Upper lobe of left lung (tissue), 6 donors: ENCODE measurements around the gene HHAT. TPM values are rescaled to one million over a fixed set of nuclear protein-coding genes. Genes with fewer than 3 reads are reported as not detected.

ENCODE experiments used
- ATAC-seq, 2 donors: fragments of 200-7000 bp; cut with Tn5 transposase; one replicate each; pipeline ENCODE4 v1.9.1; 2022; ENCODE audit warnings: mild to moderate bottlenecking in 2 of 2, moderate library complexity in 2 of 2; ENCODE audit not compliant: low FRiP score in 2 of 2
- DNase-seq, 2 donors: peaks; one replicate each; pipeline ENCODE4 v3.0.0-alpha.2; 2019 to 2020
- H3K27ac ChIP-seq, 4 donors: fragments of 200-600 bp; sonication (generic); one replicate each; pipeline ENCODE4 v1.5.1; 2016 to 2019
- H3K27me3 ChIP-seq, 4 donors: fragments of 200-600 bp; sonication (generic); one replicate each; pipeline ENCODE4 v1.5.1; 2017 to 2019
- H3K36me3 ChIP-seq, 4 donors: fragments of 200-600 bp; sonication (generic); one replicate each; pipeline ENCODE4 v1.5.1; 2016 to 2019
- H3K4me1 ChIP-seq, 4 donors: fragments of 200-600 bp; sonication (generic); one replicate each; pipeline ENCODE4 v1.5.1; 2018 to 2019
- H3K4me3 ChIP-seq, 4 donors: fragments of 200-600 bp; sonication (generic); one replicate each; pipeline ENCODE4 v1.5.1; 2017 to 2019; ENCODE audit warnings: mild to moderate bottlenecking in 2 of 4, moderate library complexity in 1 of 4
- H3K9me3 ChIP-seq, 4 donors: fragments of 200-600 bp; sonication (generic); one replicate each; pipeline ENCODE4 v1.5.1; 2018 to 2019
- EP300 ChIP-seq, 4 donors: sonication (generic); formaldehyde crosslinking; IDR thresholded peaks; one replicate each; pipeline ENCODE4 v1.5.1; 2017; ENCODE audit warnings: antibody characterized with exemption in 4 of 4, control low read depth in 2 of 4
- POLR2A ChIP-seq, 4 donors: fragments of 450-650 bp; IDR thresholded peaks; one replicate each; pipeline ENCODE4 v1.5.1; 2016 to 2017; ENCODE audit warnings: antibody characterized with exemption in 4 of 4, mild to moderate bottlenecking in 2 of 4
- POLR2AphosphoS5 ChIP-seq, 2 donors: sonication (generic); formaldehyde crosslinking; IDR thresholded peaks; one replicate each; pipeline ENCODE4 v1.5.1; 2017; ENCODE audit warnings: antibody characterized with exemption in 2 of 2
- WGBS, 2 donors: methylation state at CpG; one replicate each; pipeline ENCODE4 v1.1.5; 2017 to 2018; 5-methylcytosine and 5-hydroxymethylcytosine counted together
- total RNA-seq, 6 donors: library from RNA; depleted of rRNA in 4 of 6; stranded (reverse); fragments of >200 nt in 4 of 6; gene quantifications; one replicate each; pipeline versions ENCODE4 v1.1.0 to v1.2.1, GENCODE V29; 2016 to 2021
- TF ChIP-seq, protein P1 (sequence below), 6 experiments: fragments of 450-650 bp in 4 of 6; fragments of 200-600 bp in 2 of 6; sonication (generic) in 2 of 6; IDR thresholded peaks; one replicate each; pipeline ENCODE4 v1.5.1; 2016 to 2019; ENCODE audit warnings: antibody characterized with exemption in 6 of 6
- donor health status: DM: no; HTN: no; CAD: no; lungs with moderate emphysema.
- donor health status: DM: no; HTN: yes; CAD: no; lungs with severe emphysema.

Gene HHAT
- total RNA-seq, 6 donors from 2014 or later: 4.6 to 8.1 (median 5.7) TPM

DNA sequence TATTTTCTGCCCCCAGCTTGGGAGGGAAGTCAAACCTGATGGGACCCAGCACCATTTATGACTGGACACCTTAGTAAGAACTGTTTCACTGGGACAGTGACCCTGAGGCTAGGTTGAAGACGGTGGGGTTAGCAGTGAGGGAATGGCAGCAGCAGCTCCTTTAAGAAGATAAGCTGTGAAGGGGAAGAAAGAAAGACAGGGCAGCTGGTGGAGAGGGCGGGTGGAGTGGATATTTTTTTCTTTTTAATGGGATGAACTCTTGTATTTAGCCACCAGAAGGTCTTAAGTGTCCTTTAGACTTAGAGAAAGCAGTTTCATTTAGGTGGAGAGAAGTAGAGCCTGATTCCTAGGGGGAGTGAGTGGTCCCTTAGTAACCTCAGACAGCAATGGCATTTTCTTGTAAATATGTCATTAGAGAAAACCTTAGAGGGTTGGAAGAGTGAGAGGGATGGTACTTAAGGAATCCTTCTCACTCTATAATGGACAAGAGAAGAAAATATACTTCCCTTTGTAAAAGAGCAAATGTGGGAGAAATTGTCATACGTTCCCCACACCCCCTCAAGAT is 187.5 kb downstream of the HHAT start:
- 67 to 77% methylated on average over 3 of the region's 3 CpGs for WGBS, 2 donors
- Histone ChIP-seq H3K27me3 (no peaks in the 10 kb centered on the region), H3K4me3 (no peak overlapping the region), H3K36me3 (no peaks in the 10 kb centered on the region), H3K9me3 (no peaks in the 10 kb centered on the region), H3K4me1 (no peaks in the 10 kb centered on the region), H3K27ac (no peak overlapping the region)
- no peak for ATAC-seq
- TF ChIP-seq, protein P1, sequence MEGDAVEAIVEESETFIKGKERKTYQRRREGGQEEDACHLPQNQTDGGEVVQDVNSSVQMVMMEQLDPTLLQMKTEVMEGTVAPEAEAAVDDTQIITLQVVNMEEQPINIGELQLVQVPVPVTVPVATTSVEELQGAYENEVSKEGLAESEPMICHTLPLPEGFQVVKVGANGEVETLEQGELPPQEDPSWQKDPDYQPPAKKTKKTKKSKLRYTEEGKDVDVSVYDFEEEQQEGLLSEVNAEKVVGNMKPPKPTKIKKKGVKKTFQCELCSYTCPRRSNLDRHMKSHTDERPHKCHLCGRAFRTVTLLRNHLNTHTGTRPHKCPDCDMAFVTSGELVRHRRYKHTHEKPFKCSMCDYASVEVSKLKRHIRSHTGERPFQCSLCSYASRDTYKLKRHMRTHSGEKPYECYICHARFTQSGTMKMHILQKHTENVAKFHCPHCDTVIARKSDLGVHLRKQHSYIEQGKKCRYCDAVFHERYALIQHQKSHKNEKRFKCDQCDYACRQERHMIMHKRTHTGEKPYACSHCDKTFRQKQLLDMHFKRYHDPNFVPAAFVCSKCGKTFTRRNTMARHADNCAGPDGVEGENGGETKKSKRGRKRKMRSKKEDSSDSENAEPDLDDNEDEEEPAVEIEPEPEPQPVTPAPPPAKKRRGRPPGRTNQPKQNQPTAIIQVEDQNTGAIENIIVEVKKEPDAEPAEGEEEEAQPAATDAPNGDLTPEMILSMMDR (IDR thresholded peaks at IDR 0.05): no peak
- no peak for TF ChIP-seq EP300 (IDR thresholded peaks at IDR 0.05)
- DNase-seq: no peak

DNA sequence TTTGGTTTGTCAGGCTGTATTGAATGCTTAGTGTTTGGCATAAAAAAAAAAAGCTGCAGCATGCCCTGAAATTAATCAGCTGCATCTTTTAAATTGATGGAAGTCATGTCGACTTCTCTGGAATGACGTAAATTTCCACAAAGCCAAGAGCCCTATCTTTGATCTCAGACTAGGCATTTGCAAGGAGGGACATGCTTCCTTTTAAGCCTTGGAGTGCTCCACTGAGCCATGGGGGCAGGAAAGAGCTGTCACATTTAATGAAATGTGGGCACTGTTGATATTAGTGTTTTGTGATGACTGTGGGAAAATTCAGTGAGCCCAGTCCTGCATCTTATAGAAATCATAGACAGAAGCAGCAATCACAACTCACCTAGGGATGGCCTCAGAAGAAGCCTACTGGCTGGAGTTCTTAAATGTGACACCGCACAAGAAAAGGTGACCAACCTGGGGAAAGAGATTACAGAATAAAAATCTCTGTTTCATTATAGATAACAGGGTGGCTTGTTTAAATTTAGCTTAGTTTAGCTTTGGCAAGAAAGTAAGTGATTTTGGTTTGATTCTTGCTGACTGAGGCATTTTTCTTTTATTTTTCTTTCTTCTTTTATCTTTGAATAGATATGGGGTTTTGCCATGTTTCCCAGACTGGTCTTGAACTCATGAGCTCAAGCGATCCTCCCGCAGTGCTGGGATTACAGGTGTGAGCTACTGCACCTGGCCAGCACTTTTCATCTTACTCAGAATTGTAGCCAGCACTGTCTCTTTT is 188.2 kb downstream of the HHAT start:
- H3K27ac ChIP-seq: no peak overlapping the region
- DNase-seq (no peak), ATAC-seq (no peak)
- H3K27me3 ChIP-seq: no peaks in the 10 kb centered on the region
- no peak overlapping the region for H3K4me3 ChIP-seq
- H3K36me3 ChIP-seq: no peaks in the 10 kb centered on the region
- no peaks in the 10 kb centered on the region for H3K4me1 ChIP-seq
- no peaks in the 10 kb centered on the region for H3K9me3 ChIP-seq
- 73 to 77% methylated on average over 5 of the region's 5 CpGs for WGBS, 2 donors
- no peak for TF ChIP-seq POLR2A (IDR thresholded peaks at IDR 0.05)
- no peak for TF ChIP-seq EP300 (IDR thresholded peaks at IDR 0.05)
- TF ChIP-seq, protein P1 (IDR thresholded peaks at IDR 0.05): no peak
- no peak for TF ChIP-seq POLR2AphosphoS5 (IDR thresholded peaks at IDR 0.05)

DNA sequence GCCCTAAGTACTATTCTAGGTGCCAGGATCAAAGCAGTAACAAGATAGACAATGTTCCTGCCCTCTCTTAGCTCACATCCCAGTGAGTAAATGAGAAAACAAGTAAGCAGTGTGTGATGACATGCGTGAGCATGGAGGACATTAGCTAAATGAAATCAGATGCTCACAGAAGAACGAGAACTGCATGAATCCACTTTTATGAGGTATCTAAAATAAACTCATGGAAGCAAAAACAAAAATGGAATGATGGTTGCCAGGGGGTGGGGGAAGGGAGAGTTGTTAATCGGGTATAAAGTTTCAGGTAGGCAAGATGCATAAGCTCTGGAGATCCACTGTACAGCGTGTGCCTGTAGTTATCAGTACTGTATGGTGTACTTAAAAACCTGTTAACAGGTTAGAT is 195.1 kb downstream of the HHAT start:
- DNase-seq: no peak
- ATAC-seq: no peak
- H3K36me3 ChIP-seq: no peaks in the 10 kb centered on the region
- TF ChIP-seq, protein P1 (IDR thresholded peaks at IDR 0.05): no peak
- TF ChIP-seq EP300 (IDR thresholded peaks at IDR 0.05) (no peak), POLR2AphosphoS5 (IDR thresholded peaks at IDR 0.05) (no peak), POLR2A (IDR thresholded peaks at IDR 0.05) (no peak)
- no peak overlapping the region for H3K27ac ChIP-seq
- 86 to 88% methylated on average over 4 of the region's 4 CpGs for WGBS, 2 donors
- no peaks in the 10 kb centered on the region for H3K27me3 ChIP-seq
- H3K9me3 ChIP-seq: no peaks in the 10 kb centered on the region
- H3K4me1 ChIP-seq: no peaks in the 10 kb centered on the region
- no peak overlapping the region for H3K4me3 ChIP-seq

DNA sequence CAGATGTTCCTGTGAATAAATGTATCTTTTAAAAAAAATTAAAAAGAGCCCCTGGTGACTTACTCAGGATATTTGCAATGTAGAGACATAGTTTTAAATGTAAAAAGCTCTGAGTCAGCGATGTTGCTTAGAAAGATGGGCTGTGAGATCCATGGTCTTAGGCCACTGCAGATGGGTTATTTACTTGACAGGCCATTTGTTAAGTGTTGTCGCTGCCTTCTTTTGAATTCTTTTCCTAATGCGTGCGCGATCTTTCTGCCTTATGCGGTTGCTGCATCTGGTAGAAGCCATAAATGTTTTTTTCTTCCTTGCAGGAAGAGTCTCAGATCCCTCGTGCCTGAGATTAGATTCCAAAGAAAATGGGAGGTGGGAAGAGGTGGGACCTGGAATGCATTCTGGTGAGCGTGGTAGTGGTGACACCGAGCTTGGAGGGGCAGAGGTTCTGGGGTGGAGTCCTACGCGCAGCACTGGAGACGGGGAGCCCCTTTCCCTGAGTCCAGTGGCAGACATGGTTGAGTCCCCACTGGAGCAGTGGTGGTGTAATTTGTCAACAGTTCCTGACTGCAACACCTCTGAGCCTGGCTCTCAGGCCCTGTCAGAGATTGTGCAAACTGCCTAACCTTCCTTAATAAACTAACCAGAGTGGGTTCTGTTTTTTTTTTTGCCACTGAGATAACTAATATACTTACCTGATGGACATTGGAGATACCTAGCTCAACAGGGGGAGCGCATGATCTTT is 197.2 kb downstream of the HHAT start:
- TF ChIP-seq POLR2A (IDR thresholded peaks at IDR 0.05) (no peak), POLR2AphosphoS5 (IDR thresholded peaks at IDR 0.05) (no peak), EP300 (IDR thresholded peaks at IDR 0.05) (no peak)
- TF ChIP-seq, protein P1 (IDR thresholded peaks at IDR 0.05): no peak
- Histone ChIP-seq H3K9me3 (no peaks in the 10 kb centered on the region), H3K4me1 (no peaks in the 10 kb centered on the region), H3K36me3 (no peaks in the 10 kb centered on the region), H3K27me3 (no peaks in the 10 kb centered on the region), H3K4me3 (no peak overlapping the region), H3K27ac (no peak overlapping the region)
- DNase-seq (no peak), ATAC-seq (no peak)
- 79 to 80% methylated on average over 13 of the region's 13 CpGs for WGBS, 2 donors
